Mucosa of gallbladder (tissue), 1 donor: ENCODE results near the gene CTXN3. TPM values are rescaled to one million over a fixed set of nuclear protein-coding genes. Genes with fewer than 3 reads are reported as not detected.
A peak's percentile ranks its signal among the peaks of the same experiment; 100 is the strongest.

Experiments used
- DNase-seq: peaks from one replicate; pipeline ENCODE4 v3.0.0-alpha.2; 2020; ENCODE audit warnings: low spot score
- total RNA-seq: library from RNA; stranded (reverse); gene quantifications from one replicate; pipeline ENCODE4 v1.2.1, GENCODE V29; 2021
- donor health status: DM: no; HTN: no; CAD: no.

The CTXN3 gene
- total RNA-seq, 1 donor from 2014 or later = not detected

DNA sequence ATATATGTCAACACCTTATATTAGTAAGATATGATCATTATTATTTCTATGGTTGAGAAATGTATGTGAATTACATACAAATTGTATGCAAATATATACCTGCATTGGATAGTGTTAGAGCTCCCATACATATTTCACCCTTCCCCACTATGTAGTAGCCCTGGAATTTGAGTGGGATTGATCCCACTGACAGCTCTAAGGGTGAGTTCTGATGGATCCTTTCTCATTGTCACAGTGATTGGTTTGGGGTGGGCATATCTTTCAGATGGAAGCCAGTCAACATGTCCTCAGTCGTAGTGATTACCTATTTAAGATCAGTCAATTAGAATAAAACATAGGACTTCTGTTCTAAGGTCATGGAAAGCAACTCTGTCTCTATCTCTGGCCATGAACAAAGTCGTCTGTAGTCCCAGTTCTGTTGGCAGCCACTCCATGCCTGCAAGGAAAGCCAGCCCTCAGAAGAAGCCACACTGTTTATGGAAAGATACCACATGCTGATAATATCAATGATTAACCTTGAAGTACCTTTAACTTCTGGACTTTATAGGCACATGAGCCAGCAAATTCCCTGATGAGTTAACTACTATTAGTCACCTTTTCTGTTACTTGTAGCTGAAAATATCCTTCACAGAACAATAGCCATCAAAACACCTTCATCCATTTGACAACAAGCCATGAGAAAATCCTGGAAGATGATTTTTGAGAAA, 49.2 kb downstream of the CTXN3 start:
- DNase-seq = peak; percentile 56

DNA sequence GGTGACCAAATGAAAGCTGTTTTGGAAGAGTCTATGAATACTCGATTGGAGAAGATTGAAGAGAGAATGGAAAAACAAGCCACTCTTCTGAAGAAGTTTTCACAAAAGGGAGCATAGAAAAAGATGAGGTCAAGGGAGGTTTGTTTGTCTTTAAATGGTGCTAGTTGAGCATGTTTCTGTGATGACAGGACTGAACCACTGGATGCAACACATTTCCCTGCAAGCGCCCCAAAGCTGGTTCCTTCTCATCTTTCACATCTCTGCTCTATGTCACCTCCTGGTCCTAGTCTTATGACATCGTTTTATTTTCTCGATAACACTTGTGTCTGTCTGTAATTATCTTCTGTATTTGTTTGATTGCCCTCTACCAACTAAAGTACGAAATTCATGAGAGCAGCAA, 50.5 kb downstream of the CTXN3 start:
- no peak for DNase-seq

DNA sequence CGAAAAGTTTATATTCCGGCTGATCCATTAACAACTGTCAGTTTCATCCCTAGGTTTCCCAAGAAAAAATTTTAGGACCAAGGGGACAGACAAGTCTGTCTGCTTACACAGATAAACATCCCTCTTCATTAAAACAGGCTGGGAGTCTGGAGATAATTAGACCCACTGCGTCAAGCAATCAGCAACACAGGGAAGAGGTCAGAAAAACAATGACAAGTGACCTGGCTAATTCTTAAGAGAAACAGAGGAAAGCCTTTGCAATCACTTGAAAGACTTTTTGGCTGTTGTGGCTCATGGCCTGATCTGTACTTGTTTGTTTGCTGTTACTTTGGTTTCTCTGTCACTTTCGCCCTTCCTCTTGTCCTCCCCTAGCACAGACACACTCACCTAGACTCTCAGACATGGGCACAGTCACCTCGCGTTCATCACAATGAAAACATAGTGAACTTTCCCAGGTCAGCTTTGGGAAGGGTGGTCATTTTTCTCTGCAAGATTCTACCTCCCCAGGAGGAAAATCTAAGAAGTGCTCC, 51.4 kb downstream of the CTXN3 start:
- DNase-seq = no peak

DNA sequence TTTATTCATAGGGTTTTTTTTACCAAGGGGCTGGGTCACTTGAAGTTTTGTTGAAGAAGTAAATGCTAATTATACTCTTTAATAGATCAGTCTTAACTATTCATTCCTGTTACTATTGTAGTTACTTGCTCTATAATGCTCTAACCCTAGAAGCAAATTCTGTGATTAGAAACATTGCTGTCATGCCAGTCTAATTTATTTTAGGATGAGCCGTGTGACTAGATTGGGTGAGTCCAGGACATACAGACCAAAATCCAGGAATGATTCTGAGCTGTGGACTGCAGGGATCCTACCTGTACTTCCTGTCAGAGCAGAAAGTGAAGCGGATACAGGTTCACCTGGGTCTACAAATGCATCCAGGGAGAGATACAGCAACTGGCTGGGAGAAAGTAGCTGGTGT, 53.6 kb downstream of the CTXN3 start:
- DNase-seq = no peak

DNA sequence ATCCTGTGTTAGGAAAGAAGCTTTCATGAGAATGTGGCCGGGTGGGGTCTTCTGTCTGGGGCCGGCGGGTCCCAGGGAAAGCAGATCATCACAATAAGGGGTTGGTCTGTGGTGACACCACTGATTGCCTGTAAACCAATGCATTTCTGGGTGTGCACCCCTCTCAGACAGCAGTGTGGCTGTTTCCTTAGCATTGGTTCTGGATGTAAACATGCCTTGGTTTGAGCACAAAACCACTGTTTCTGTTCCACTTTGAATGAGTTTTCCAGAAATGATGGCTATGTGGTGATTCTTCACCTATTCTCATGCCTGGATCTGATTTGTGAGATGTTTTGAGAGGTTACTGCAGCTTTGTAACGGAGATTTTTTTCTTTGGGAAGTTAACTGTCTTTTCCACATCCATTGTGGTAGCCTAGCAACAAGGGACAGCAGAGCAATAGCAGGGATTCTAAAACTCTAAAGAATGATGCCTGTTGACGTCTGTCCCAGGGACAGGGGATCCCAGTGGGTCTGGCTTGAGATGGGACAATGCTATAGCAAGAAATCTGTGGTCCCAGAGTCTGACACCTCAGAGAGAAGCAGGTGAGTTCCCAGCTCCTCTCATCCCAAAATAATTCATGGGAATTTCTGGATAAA, 54.2 kb downstream of the CTXN3 start, which contains the start of gene CCDC192:
CCDC192 (plus strand) TSS at position 466 of the 636 bp plus-strand sequence; CDS start at position 521, 55 bp downstream.
- no peak for DNase-seq

DNA sequence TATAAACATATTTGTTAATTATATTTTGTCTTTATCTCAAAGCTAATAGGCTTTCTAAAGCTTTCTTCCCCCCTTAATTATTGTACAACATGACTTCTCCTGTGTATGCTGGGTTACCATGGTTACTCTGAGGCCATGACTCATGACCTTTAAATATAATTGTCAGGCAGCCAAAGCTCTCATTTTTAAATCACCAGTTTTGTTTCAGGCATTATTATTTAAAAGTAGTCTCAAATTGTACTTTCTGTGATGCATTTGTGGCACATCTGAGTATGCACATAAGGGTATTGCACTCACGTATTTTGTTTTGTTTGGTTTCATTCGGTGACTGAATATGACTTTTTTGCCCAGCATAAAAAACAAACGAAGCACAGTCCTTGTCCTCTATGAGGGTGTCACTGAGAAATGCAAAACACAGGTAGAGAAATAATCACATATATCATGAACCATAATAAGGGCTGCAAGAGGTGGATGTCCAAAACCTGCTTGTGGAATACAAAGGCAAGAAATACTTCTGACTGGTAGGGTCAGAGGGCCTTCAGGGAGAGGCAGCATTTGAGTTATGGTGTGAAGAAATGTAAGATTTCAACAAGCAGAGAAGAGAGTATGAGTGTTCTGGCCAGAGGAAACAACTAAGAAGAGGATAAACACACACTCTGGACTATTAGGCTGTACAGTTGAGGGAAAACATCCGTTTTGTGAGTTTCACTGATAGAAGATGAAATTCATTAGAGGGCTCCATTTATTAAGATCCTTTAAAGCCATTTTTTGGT, 56.4 kb downstream of the CTXN3 start:
- no peak for DNase-seq

DNA sequence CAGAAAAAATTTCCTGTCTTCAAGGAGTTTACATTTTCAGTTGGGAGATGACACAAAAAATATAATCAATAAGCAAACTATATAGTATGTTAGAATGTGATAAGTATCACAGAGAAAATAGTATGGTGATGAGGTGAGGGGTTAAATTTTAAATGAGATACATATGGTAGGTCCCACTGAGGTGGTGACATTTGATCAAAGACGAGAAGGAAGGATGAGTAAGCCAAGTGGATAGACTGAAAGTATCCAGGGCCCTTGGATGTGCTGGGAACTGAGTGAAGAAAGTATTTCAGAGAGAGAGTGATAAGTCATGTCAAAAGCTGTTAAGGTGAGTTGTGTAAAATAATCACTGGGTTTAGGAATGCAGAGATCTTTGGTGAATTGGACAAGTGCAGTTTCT, 57.8 kb downstream of the CTXN3 start:
- DNase-seq = no peak

DNA sequence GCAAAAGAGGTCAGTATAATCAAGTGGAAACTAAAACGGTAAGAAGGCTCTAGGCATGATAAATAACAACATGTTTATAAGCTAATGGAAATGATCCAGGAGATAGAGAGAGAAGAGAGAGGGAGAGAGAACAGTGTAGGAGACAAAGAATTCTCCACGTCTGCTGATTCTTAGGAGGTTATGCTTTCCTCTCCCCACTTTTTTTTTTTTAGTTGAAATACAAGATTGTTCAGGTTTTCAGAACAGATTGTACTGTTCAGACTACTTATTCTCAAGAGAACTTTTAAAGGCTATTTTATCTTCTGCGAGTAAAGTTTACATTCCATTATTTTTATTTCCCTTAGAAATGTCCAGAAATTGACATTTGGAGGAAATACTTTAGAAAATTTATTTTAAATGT, 58.3 kb downstream of the CTXN3 start:
- no peak for DNase-seq

Other genes with a start within 250 kb of the CTXN3 start
- 59.8 TPM for gene PRRC1, start 131.4 kb upstream of the CTXN3 start, total RNA-seq
- not detected for gene CCDC192, start 54.3 kb downstream of the CTXN3 start, total RNA-seq